H9 (cell line): ENCODE results near the gene IFI27. TPM values are rescaled to one million over a fixed set of nuclear protein-coding genes. Genes with fewer than 3 reads are reported as not detected.
A peak's percentile ranks its signal among the peaks of the same experiment; 100 is the strongest.

Experiments used
- DNase-seq: peaks from one replicate; pipeline ENCODE4 v3.0.0-alpha.2; 2017
- H2AFZ ChIP-seq: one replicate; pipeline ENCODE4 v1.6.1; 2013; ENCODE audit warnings: mild to moderate bottlenecking, low read length, control low read depth, moderate library complexity
- H2AK5ac ChIP-seq: 2 replicates; pipeline ENCODE4 v1.6.1; 2013; ENCODE audit warnings: low read length, control low read depth, mixed read lengths; ENCODE audit not compliant: insufficient read length
- H2BK120ac ChIP-seq: one replicate; pipeline ENCODE4 v1.6.1; 2013; ENCODE audit warnings: low read depth, mild to moderate bottlenecking, low read length, control low read depth, inconsistent platforms; ENCODE audit not compliant: poor library complexity, severe bottlenecking
- H2BK12ac ChIP-seq: 2 replicates; pipeline ENCODE4 v1.6.1; 2013; ENCODE audit warnings: low read length, control low read depth, mixed read lengths, low read depth; ENCODE audit not compliant: insufficient read length
- H2BK15ac ChIP-seq: 2 replicates; pipeline ENCODE4 v1.6.1; 2013; ENCODE audit warnings: low read depth, low read length, control low read depth
- H2BK20ac ChIP-seq: one replicate; pipeline ENCODE4 v1.6.1; 2013; ENCODE audit warnings: low read depth, mild to moderate bottlenecking, low read length, control low read depth, inconsistent platforms; ENCODE audit not compliant: poor library complexity, severe bottlenecking
- H2BK5ac ChIP-seq: 2 replicates; pipeline ENCODE4 v1.6.1; 2013; ENCODE audit warnings: low read length, control low read depth, mixed read lengths; ENCODE audit not compliant: insufficient read length
- H3K14ac ChIP-seq: 2 replicates; pipeline ENCODE4 v1.6.1; 2013; ENCODE audit warnings: low read length, control low read depth; ENCODE audit not compliant: insufficient read depth
- H3K18ac ChIP-seq: 2 replicates; pipeline ENCODE4 v1.6.1; 2013; ENCODE audit warnings: low read depth, mild to moderate bottlenecking, mixed read lengths, low read length, control low read depth; ENCODE audit not compliant: insufficient read length
- H3K23ac ChIP-seq: 2 replicates; pipeline ENCODE4 v1.6.1; 2013; ENCODE audit warnings: low read length, control low read depth, mixed read lengths, low read depth; ENCODE audit not compliant: insufficient read length
- H3K23me2 ChIP-seq: 2 replicates; pipeline ENCODE4 v1.6.1; 2013; ENCODE audit warnings: low read depth, mild to moderate bottlenecking, mixed read lengths, low read length, control low read depth; ENCODE audit not compliant: insufficient read length, poor library complexity, severe bottlenecking
- H3K27ac ChIP-seq: 2 replicates; pipeline ENCODE4 v1.5.1; 2013; ENCODE audit warnings: low read length, control low read depth, mixed read lengths, low read depth; ENCODE audit not compliant: insufficient read length
- H3K27me3 ChIP-seq: 2 replicates; pipeline ENCODE4 v1.6.1; 2013; ENCODE audit warnings: low read length, control low read depth, inconsistent platforms; ENCODE audit not compliant: insufficient read depth
- H3K4ac ChIP-seq: 2 replicates; pipeline ENCODE4 v1.6.1; 2013; ENCODE audit warnings: low read depth, mild to moderate bottlenecking, control low read depth, inconsistent platforms, low read length, moderate library complexity
- H3K4me1 ChIP-seq: 2 replicates; pipeline ENCODE4 v1.6.1; 2013; ENCODE audit warnings: low read length, control low read depth, inconsistent platforms; ENCODE audit not compliant: insufficient read depth
- H3K4me2 ChIP-seq: 2 replicates; pipeline ENCODE4 v1.6.1; 2013; ENCODE audit warnings: low read length, control low read depth, mixed read lengths; ENCODE audit not compliant: insufficient read length, insufficient read depth
- H3K56ac ChIP-seq: 2 replicates; pipeline ENCODE4 v1.6.1; 2013; ENCODE audit warnings: low read depth, mild to moderate bottlenecking, mixed read lengths, low read length, control low read depth; ENCODE audit not compliant: insufficient read length
- H3K79me1 ChIP-seq: 2 replicates; pipeline ENCODE4 v1.6.1; 2013; ENCODE audit warnings: low read depth, mild to moderate bottlenecking, moderate library complexity, low read length, control low read depth, inconsistent platforms; ENCODE audit not compliant: insufficient read depth, poor library complexity, severe bottlenecking
- H3K79me2 ChIP-seq: 2 replicates; pipeline ENCODE4 v1.6.1; 2013; ENCODE audit warnings: low read length, control low read depth, inconsistent platforms; ENCODE audit not compliant: insufficient read depth
- H3K9ac ChIP-seq: 2 replicates; pipeline ENCODE4 v1.6.1; 2013; ENCODE audit warnings: low read length, control low read depth, mixed read lengths; ENCODE audit not compliant: insufficient read length; ENCODE audit errors: extremely low read depth
- H3K9me3 ChIP-seq: one replicate; pipeline ENCODE4 v1.6.1; 2013; ENCODE audit warnings: low read depth, low read length, inconsistent platforms; ENCODE audit not compliant: control insufficient read depth
- H3T11ph ChIP-seq: one replicate; pipeline ENCODE4 v1.6.1; 2013; ENCODE audit warnings: mild to moderate bottlenecking, low read length, control low read depth, inconsistent platforms
- H4K20me1 ChIP-seq: one replicate; pipeline ENCODE4 v1.6.1; 2013; ENCODE audit not compliant: control insufficient read depth, insufficient read length, insufficient read depth
- H4K5ac ChIP-seq: 2 replicates; pipeline ENCODE4 v1.6.1; 2013; ENCODE audit warnings: low read depth, mild to moderate bottlenecking, mixed read lengths, low read length, control low read depth; ENCODE audit not compliant: insufficient read length
- H4K8ac ChIP-seq: replicated peaks from 2 replicates; pipeline ENCODE4 v1.6.1; 2013; ENCODE audit warnings: low read length, control low read depth, mixed read lengths, low read depth; ENCODE audit not compliant: insufficient read length
- H4K91ac ChIP-seq: 2 replicates; pipeline ENCODE4 v1.6.1; 2013; ENCODE audit warnings: low read depth, mild to moderate bottlenecking, moderate library complexity, mixed read lengths, low read length, control low read depth; ENCODE audit not compliant: insufficient read length
- H3K27ac Mint-ChIP-seq, 3 experiments: 2 replicates in 2 of 3; 3 replicates in 1 of 3; pipeline ENCODE4 v1.8.0; 2020 to 2021; ENCODE audit warnings: mixed read lengths in 3 of 3, mild to moderate bottlenecking in 1 of 3, moderate library complexity in 1 of 3
- H3K27me3 Mint-ChIP-seq: 2 replicates; pipeline ENCODE4 v1.8.0; 2021; ENCODE audit warnings: low read depth, mild to moderate bottlenecking, moderate library complexity, mixed read lengths
- H3K36me3 Mint-ChIP-seq, 3 experiments: 2 replicates in 2 of 3; 3 replicates in 1 of 3; pipeline ENCODE4 v1.8.0; 2020 to 2021; ENCODE audit warnings: low read depth in 3 of 3, mixed read lengths in 3 of 3; ENCODE audit not compliant: insufficient read depth in 1 of 3
- H3K4me1 Mint-ChIP-seq, 2 experiments: 2 replicates each; pipeline ENCODE4 v1.8.0; 2020; ENCODE audit warnings: mixed read lengths in 2 of 2
- H3K4me3 Mint-ChIP-seq, 2 experiments: 2 replicates in 1 of 2; 3 replicates in 1 of 2; pipeline ENCODE4 v1.8.0; 2020 to 2021; ENCODE audit warnings: mild to moderate bottlenecking in 2 of 2, mixed read lengths in 2 of 2, moderate library complexity in 1 of 2
- H3K9me3 Mint-ChIP-seq, 2 experiments: 2 replicates in 1 of 2; 3 replicates in 1 of 2; pipeline ENCODE4 v1.8.0; 2020; ENCODE audit warnings: mild to moderate bottlenecking in 2 of 2, mixed read lengths in 2 of 2, moderate library complexity in 1 of 2
- WGBS: extraction: QIAGEN DNeasy Blood & Tissue Kit; methylation state at CpG from one replicate; pipeline ENCODE4 v1.1.7; 2013; ENCODE audit warnings: missing lambda C conversion rate, low lambda C conversion rate, mixed read lengths; ENCODE audit not compliant: insufficient read length; ENCODE audit errors: extremely low coverage; 5-methylcytosine and 5-hydroxymethylcytosine counted together
- total RNA-seq: library from RNA; stranded (reverse); gene quantifications from 2 replicates; pipeline ENCODE4 v1.2.1, GENCODE V29; 2021
- TF ChIP-seq, protein P1 (sequence below): fragments of 200-600 bp; sonication (generic); conservative IDR thresholded peaks from 3 replicates; pipeline ENCODE4 v1.8.0; 2021; ENCODE audit warnings: antibody characterized with exemption, mild to moderate bottlenecking

Gene IFI27
- total RNA-seq, 1 experiment from 2014 or later = 1.7 TPM

- H2BK20ac ChIP-seq = peak overlapping the region; percentile 91
- no peak overlapping the region for H2BK15ac ChIP-seq
- no peak overlapping the region for H3K14ac ChIP-seq
- no peaks in the 10 kb centered on the region for H3K79me2 ChIP-seq
- Mint-ChIP-seq H3K4me1 (peaks cover 9 to 15% of the 10 kb centered on the region in 2 experiments), H3K27me3 (peaks cover 3% of the 10 kb centered on the region; the same call in 1 of the 2 replicates), H3K4me3 (no peak overlapping the region), H3K36me3 (no peaks in the 10 kb centered on the region; a peak in 1 of 7 replicates), H3K9me3 (peaks cover 0 to 3% of the 10 kb centered on the region in 2 experiments; a peak in 1 of 5 replicates), H3K27ac (peak overlapping the region in 1 of 3 experiments; percentile 69; a peak in 1 of 7 replicates)
- H4K8ac ChIP-seq = no peak overlapping the region
- H3K23ac ChIP-seq = no peak overlapping the region
- no peaks in the 10 kb centered on the region for H3K79me1 ChIP-seq
- H2BK12ac ChIP-seq = no peak overlapping the region
- no peak overlapping the region for H3T11ph ChIP-seq
- no peak overlapping the region for H2AFZ ChIP-seq
- no CpG with 5 or more reads among the region's 6 CpGs for WGBS
- H3K4ac ChIP-seq = no peak overlapping the region
- no peak for DNase-seq
- H2BK5ac ChIP-seq = no peak overlapping the region
- H3K18ac ChIP-seq = no peak overlapping the region
- no peaks in the 10 kb centered on the region for H3K27me3 ChIP-seq
- TF ChIP-seq, protein P1, sequence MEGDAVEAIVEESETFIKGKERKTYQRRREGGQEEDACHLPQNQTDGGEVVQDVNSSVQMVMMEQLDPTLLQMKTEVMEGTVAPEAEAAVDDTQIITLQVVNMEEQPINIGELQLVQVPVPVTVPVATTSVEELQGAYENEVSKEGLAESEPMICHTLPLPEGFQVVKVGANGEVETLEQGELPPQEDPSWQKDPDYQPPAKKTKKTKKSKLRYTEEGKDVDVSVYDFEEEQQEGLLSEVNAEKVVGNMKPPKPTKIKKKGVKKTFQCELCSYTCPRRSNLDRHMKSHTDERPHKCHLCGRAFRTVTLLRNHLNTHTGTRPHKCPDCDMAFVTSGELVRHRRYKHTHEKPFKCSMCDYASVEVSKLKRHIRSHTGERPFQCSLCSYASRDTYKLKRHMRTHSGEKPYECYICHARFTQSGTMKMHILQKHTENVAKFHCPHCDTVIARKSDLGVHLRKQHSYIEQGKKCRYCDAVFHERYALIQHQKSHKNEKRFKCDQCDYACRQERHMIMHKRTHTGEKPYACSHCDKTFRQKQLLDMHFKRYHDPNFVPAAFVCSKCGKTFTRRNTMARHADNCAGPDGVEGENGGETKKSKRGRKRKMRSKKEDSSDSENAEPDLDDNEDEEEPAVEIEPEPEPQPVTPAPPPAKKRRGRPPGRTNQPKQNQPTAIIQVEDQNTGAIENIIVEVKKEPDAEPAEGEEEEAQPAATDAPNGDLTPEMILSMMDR = no peak
- H3K4me2 ChIP-seq = no peak overlapping the region
- H3K9me3 ChIP-seq = no peaks in the 10 kb centered on the region
- no peak overlapping the region for H4K5ac ChIP-seq
- no peak overlapping the region for H3K27ac ChIP-seq
- no peaks in the 10 kb centered on the region for H4K20me1 ChIP-seq
- H3K56ac ChIP-seq = no peak overlapping the region
- no peak overlapping the region for H4K91ac ChIP-seq
- H3K23me2 ChIP-seq = peaks cover 2% of the 10 kb centered on the region
- H2AK5ac ChIP-seq = no peak overlapping the region
- no peak overlapping the region for H2BK120ac ChIP-seq
- H3K4me1 ChIP-seq = no peaks in the 10 kb centered on the region
- H3K9ac ChIP-seq = no peak overlapping the region
Observed at GRCh38 chr14:94145902-94146527, 35.5 kb downstream of the IFI27 start.
